DND-41 (cell line): ENCODE data around the gene HEXIM1.

Source experiments
- EZH2 ChIP-seq: IDR thresholded peaks from 3 replicates; pipeline ENCODE4 v1.6.1; 2012; ENCODE audit warnings: borderline replicate concordance, low read depth, mild to moderate bottlenecking, moderate library complexity, low read length, inconsistent platforms; ENCODE audit not compliant: severe bottlenecking
- TF ChIP-seq, protein P1 (sequence below): IDR thresholded peaks from 2 replicates; pipeline ENCODE4 v1.5.1; 2012; ENCODE audit warnings: borderline replicate concordance, low read length, moderate library complexity, mild to moderate bottlenecking; ENCODE audit not compliant: poor library complexity, severe bottlenecking; ENCODE audit errors: extremely low read depth

- no peak for TF ChIP-seq EZH2
- TF ChIP-seq, protein P1, sequence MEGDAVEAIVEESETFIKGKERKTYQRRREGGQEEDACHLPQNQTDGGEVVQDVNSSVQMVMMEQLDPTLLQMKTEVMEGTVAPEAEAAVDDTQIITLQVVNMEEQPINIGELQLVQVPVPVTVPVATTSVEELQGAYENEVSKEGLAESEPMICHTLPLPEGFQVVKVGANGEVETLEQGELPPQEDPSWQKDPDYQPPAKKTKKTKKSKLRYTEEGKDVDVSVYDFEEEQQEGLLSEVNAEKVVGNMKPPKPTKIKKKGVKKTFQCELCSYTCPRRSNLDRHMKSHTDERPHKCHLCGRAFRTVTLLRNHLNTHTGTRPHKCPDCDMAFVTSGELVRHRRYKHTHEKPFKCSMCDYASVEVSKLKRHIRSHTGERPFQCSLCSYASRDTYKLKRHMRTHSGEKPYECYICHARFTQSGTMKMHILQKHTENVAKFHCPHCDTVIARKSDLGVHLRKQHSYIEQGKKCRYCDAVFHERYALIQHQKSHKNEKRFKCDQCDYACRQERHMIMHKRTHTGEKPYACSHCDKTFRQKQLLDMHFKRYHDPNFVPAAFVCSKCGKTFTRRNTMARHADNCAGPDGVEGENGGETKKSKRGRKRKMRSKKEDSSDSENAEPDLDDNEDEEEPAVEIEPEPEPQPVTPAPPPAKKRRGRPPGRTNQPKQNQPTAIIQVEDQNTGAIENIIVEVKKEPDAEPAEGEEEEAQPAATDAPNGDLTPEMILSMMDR, result no peak
Measured at GRCh38 chr17:45175759-45176115, 27.5 kb downstream of the HEXIM1 start.
